SK-N-MC (cell line): Measurements from ENCODE around the gene PAM16.

ENCODE experiments used
- EZH2 ChIP-seq: fragments of 200-600 bp; sonication (generic); IDR thresholded peaks from one replicate; pipeline ENCODE4 v1.6.1; 2017; ENCODE audit warnings: antibody characterized with exemption
- POLR2AphosphoS5 ChIP-seq: IDR thresholded peaks from 2 replicates; pipeline ENCODE4 v1.6.1; 2012; ENCODE audit warnings: mild to moderate bottlenecking, low read depth, low read length, borderline replicate concordance

DNA sequence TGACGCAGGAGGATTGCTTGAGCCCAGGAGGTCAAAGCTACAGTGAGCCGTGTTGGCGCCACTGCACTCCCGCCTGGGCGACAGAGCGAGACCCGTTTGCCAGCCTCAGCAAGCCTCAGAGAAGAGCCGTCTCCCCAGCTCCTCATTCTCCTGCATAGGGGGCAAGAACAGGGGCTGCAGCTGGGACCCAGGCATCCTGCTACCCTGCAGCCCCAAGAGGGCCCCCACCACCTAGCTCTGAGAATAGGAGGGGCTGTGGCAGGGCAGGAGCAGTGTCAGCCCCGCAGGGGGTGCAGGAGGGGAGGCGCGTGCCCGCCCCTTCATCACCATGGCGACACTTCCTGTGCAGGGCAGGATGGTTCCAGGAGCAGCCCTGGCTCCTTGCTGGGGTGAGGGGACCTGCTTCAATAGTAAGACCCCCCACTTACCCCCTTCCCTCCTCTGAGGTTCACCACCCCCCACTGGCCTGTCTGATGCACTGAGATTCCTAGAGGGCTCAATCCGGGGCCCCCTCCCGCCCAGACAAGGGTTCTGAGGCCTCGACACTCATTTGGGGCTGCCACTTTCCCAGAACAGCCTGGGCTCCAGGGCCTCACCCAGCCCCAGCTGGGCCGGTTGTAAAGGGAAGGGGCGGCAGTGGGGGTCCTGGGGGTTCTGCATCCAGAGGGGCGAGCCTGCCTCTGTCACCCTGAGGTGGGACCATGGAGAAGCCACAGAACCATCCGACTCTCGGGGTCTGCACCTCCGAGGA is 40.7 kb upstream of the PAM16 start:
- TF ChIP-seq EZH2 (no peak), POLR2AphosphoS5 (no peak; the same call in 1 of the 2 replicates)
